NCI-H2107 treated with DMSO at 0.1 percent for 48 hours (cell line): ENCODE measurements around the gene GOLGA8N.
A peak's percentile ranks its signal among the peaks of the same experiment; 100 is the strongest.
"Not testable (repeated sequence)": the region's sequence is repeated elsewhere in the genome, so short reads cannot be mapped to it uniquely, and the experiment has no call there.

Source experiments
- DNase-seq: peaks from one replicate; lab custom pipeline; 2025; ENCODE audit not compliant: unreplicated experiment; lab: John Stamatoyannopoulos, UW

The GOLGA8N gene

GRCh38 chr15:32593151-32593550, at the start of gene GOLGA8N:
Gene GOLGA8N (plus strand): TSS chr15:32593456.
- DNase-seq: not testable (repeated sequence)

GRCh38 chr15:32543456-32543855, 49.8 kb upstream of the GOLGA8N start:
- DNase-seq: not testable (repeated sequence)

DNA sequence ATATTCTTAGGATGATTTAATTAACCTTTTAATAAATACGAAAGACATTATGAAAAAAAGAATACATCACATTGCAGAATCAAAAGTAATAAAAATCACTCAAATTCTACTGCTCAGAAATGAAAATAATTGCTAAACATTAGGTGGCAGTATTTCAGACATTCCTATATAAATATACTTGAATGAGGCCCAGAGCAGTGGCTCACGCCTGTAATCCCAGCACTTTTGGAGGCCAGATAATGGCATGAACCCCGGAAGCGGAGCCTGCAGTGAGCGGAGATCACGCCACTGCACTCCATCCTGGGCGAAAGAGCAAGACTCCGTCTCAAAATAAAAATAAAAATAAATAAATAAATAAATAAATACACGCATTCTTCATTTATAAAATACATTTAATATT, 48.1 kb upstream of the GOLGA8N start:
- not testable (repeated sequence) for DNase-seq

- not testable (repeated sequence) for DNase-seq
Observed at GRCh38 chr15:32554587-32554986, 38.7 kb upstream of the GOLGA8N start.

- not testable (repeated sequence) for DNase-seq
Observed at GRCh38 chr15:32562198-32562597, 31.1 kb upstream of the GOLGA8N start.

DNA sequence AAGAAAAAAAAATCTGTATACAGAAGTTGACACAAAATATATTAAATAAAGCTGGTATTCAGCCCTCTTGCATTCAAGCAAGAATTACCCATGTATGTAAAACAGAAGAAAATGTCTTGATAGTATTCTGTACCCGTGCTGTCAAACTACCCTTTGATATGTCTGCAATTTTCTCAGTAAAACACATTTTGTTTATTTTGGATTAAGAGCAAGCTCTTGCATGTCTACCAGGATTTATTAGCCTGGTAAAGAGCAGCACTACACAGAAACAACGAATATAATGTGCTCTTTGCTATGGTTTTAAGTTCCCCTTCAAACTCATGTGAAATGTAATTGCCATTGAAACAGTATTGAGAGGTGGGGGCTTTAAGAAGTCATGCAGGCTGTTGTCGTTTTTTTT, 24.3 kb upstream of the GOLGA8N start:
- not testable (repeated sequence) for DNase-seq

- DNase-seq: not testable (repeated sequence)
Observed at GRCh38 chr15:32578482-32578881, 14.8 kb upstream of the GOLGA8N start.

DNA sequence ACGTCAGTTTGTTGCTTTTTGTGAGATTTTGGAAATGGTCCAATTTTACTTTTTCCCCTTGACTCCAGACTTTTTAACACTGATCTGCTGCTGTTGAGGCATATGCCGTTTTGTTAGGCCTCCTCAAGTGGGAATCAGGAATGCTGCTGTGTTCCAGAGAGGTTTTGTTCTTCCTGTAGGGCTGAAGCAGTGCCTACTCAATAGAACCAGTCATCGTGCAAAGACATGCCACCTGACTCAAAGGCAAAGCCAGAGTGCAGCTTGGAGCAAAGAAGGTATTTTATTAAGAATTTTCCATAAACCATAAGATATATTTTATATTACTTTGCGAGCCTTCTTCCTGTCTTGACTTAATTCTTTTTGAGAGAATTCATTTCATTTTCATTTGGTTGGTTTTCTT, 7.4 kb upstream of the GOLGA8N start:
- not testable (repeated sequence) for DNase-seq

DNA sequence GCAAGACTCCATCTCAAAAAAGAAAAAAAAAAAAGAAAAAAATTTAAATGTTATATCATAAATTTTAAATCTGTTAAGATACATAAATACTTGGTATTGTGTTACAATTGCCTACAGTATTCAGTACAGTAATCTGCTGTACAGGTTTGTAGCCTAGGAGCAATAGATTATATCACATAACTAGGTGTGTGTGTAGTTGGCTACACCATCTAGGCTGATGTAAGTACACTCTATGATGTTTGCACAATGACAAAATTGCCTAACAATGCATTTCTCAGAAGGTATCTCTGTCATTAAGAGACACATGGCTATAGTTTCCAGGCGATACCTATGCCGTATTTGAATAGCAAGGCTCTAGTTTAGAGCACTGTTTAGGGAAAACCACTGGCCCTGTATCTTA, 16.3 kb downstream of the GOLGA8N start:
- DNase-seq: not testable (repeated sequence)

GRCh38 chr15:32610719-32611118, 17.5 kb downstream of the GOLGA8N start:
- DNase-seq: not testable (repeated sequence)

DNA sequence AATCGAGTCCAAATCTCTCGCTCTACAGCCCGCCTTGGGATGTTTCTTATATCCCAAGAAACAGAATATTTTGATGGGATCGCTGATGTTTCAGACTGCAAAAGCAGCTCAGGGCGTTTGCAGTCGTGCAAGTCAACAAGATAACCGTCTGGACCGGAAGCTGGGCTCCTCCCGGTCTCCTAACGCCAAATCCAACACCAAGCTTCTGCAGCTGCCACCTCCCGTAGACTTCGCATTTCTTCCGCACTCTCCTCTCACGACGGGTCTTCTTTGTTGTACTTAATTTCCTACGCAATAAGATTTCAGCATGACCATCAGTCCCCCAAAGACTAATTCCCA, 21.4 kb downstream of the GOLGA8N start:
- DNase-seq: not testable (repeated sequence)

DNA sequence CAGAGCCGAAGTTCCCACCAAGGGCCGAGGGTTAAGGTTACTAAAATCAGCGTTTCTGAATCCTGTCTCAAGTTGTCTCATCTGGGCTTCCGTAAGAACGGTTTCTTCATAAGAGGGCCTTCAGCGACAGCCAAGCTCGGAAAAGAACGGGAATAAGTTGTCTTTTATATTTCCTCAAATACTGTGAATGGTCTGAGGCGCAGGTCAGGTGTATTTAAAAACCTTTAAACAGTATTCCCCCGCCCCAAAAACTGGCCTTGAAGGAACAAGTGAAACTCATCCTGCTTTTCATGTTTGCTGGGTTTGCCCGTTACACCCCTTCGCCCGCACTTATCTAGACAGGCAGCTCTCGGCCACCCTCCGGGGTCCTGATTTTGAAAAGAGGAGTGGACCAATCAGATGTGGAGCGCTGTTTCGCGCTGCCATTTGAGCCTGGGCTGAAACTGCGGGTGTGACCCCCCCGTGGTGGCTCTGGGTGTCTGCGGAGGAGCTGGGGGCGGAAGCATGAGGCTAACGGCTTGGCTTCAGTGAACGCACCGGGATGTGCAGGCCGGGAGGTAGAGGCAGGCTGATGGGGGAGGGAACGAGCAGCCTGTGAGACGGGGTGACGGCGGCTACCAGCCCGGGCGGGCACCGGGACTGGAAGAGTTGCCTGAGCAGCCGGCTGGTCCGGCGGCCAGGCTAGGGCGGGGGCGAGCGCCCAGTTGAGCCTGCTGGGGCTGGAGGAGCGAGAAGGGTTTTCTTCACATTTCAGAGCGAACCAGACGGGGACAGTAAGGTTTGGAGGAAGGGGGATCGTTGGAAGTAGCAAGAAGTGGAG, 22.0 kb downstream of the GOLGA8N start, which contains the start of gene ARHGAP11A:
Gene ARHGAP11A, plus strand, starts transcription at position 454 of the 820 bp plus-strand sequence. CDS start 708 bp downstream, outside the sequence.
- DNase-seq: not testable (repeated sequence)

GRCh38 chr15:32615871-32616426, 22.7 kb downstream of the GOLGA8N start:
- DNase-seq: not testable (repeated sequence)

DNA sequence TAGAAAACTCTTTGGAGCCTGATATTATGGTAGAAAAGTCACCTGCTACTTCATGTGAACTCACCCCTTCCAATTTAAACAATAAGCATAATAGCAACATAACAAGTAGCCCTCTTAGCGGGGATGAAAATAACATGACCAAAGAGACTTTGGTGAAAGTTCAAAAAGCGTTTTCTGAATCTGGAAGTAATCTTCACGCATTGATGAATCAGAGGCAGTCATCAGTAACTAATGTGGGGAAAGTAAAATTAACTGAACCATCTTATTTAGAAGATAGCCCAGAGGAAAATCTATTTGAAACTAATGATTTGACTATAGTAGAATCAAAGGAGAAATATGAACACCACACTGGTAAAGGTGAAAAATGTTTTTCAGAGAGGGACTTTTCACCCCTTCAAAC, 43.2 kb downstream of the GOLGA8N start:
- DNase-seq: no peak

DNA sequence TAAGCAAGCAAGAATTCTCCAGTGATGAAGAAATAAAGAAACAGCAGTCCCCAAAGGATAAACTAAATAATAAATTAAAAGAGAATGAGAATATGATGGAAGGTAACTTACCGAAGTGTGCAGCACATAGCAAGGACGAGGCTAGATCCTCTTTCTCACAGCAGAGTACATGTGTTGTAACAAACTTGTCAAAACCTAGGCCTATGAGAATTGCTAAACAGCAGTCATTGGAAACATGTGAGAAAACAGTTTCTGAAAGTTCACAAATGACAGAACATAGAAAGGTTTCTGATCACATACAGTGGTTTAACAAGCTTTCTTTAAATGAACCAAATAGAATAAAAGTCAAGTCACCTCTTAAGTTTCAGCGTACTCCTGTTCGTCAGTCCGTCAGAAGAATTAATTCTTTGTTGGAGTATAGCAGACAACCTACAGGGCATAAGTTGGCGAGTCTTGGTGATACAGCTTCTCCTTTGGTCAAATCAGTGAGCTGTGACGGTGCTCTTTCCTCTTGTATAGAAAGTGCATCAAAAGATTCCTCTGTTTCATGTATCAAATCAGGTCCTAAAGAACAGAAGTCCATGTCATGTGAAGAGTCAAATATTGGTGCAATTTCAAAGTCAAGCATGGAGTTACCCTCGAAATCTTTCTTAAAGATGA, 43.8 kb downstream of the GOLGA8N start:
- DNase-seq: no peak

DNA sequence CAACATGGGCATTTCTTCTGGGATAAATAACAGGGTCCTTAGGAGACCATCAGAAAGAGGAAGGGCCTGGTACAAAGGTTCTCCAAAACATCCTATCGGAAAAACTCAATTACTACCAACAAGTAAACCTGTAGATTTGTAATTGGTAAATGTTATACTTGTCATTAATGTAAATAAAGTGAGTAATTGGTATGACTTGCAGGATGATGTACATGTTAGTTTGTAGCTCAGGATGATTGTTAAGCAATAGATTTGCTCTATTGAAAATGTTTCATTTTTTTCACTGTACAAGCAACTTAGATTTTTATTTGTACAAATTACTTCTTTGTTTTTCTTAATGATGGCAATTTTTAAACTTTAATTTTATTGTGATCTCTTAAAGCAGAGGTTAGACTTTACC, 44.4 kb downstream of the GOLGA8N start:
- no peak for DNase-seq

DNA sequence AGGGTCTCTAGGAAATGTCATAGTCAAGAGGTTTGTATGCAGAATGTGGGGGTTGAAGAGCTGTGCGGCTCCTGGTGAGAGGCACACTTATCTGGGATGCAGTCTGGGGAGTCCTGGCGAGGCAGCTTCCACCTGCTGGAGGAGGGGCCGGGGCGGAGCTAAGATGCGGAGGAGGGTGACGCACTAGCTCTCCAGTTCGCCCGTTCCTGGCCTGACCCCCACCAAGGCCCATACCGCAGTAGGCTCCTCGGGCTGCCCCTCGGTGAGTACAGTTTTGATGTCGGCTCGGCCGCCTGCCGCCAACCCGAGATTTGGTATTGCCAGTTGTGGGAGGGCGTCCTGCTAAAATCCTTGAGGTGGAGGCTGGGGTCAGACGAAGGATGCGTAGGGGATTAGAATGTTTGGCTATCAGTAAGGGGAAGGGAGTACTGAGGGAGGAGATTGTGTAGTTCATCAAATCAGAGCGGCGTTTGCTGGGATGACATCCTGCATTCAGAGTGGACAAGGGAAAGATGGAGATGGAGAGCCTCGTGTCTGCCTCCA, 48.3 kb downstream of the GOLGA8N start, which contains the start of gene SCG5:
Gene SCG5, plus strand, starts transcription at position 194 of the 543 bp plus-strand sequence. CDS start 1,883 bp downstream, outside the sequence.
- peak; percentile 67 for DNase-seq

GRCh38 chr15:32642667-32643435, 49.6 kb downstream of the GOLGA8N start:
- peak; percentile 27 for DNase-seq

GRCh38 chr15:32643907-32644445, 50.7 kb downstream of the GOLGA8N start:
- no peak for DNase-seq

- DNase-seq: peak; percentile 42
Observed at GRCh38 chr15:32646291-32646690, 53.0 kb downstream of the GOLGA8N start.
